H1 (cell line): Measurements from ENCODE around the gene CAPN7. TPM values are rescaled to one million over a fixed set of nuclear protein-coding genes. Genes with fewer than 3 reads are reported as not detected.

ENCODE experiments used
- CTCF ChIA-PET: fragments of 300-600 bp; sonication (Branson Sonifier 250); formaldehyde crosslinking; loops from one replicate; lab custom pipeline; 2021; ENCODE audit not compliant: partially characterized antibody; lab: Charles Lee
- POLR2A ChIA-PET: fragments of 300-600 bp; sonication (Branson Sonifier 250); formaldehyde crosslinking; loops from one replicate; lab custom pipeline; 2021; ENCODE audit warnings: inconsistent platforms; ENCODE audit not compliant: partially characterized antibody; lab: Charles Lee
- DNase-seq, 2 experiments: peaks; one replicate each; pipeline versions ENCODE4 v3.0.0 to v3.0.0-alpha.2; 2010 to 2022; ENCODE audit warnings: low spot score in 2 of 2, low read depth in 1 of 2, mixed read lengths in 1 of 2
- FAIRE-seq: peaks from 2 replicates; lab custom pipeline; 2011; peaks lifted over from hg19 to GRCh38; lab: Jason Lieb, UNC
- H2AFZ ChIP-seq: 2 replicates; pipeline ENCODE4 v1.8.1; 2012; ENCODE audit warnings: low read length, inconsistent platforms
- H2AK5ac ChIP-seq: 2 replicates; pipeline ENCODE4 v1.6.1; 2013; ENCODE audit warnings: low read depth, low read length
- H2BK120ac ChIP-seq: replicated peaks from 2 replicates; pipeline ENCODE3; 2013; ENCODE audit warnings: low read depth, low read length, inconsistent platforms
- H2BK12ac ChIP-seq: 2 replicates; pipeline ENCODE4 v1.6.1; 2013; ENCODE audit warnings: low read depth, low read length
- H2BK15ac ChIP-seq: 2 replicates; pipeline ENCODE4 v1.6.1; 2013; ENCODE audit warnings: low read length
- H2BK20ac ChIP-seq: 2 replicates; pipeline ENCODE4 v1.6.1; 2013; ENCODE audit warnings: low read length
- H2BK5ac ChIP-seq: 2 replicates; pipeline ENCODE4 v1.6.1; 2013; ENCODE audit warnings: low read depth, low read length
- H3K14ac ChIP-seq: 2 replicates; pipeline ENCODE4 v1.6.1; 2013; ENCODE audit warnings: inconsistent platforms; ENCODE audit not compliant: insufficient read length
- H3K18ac ChIP-seq: 2 replicates; pipeline ENCODE4 v1.6.1; 2013; ENCODE audit warnings: low read length; ENCODE audit errors: extremely low read depth
- H3K23ac ChIP-seq: 2 replicates; pipeline ENCODE4 v1.6.1; 2013; ENCODE audit warnings: inconsistent platforms; ENCODE audit not compliant: insufficient read length
- H3K23me2 ChIP-seq: 2 replicates; pipeline ENCODE4 v1.6.1; 2013; ENCODE audit warnings: low read depth, low read length
- H3K27ac ChIP-seq: 2 replicates; pipeline ENCODE4 v1.6.1; 2011; ENCODE audit warnings: low read depth, low read length, inconsistent platforms
- H3K27me3 ChIP-seq, 4 experiments: replicated peaks in 1 of 4; 1 replicate in 1 of 4; 2 replicates in 3 of 4; pipeline versions ENCODE4 v1.6.1 to v1.8.1; 2011 to 2013; ENCODE audit warnings: low read length in 3 of 4, mild to moderate bottlenecking in 3 of 4, inconsistent platforms in 2 of 4, mixed read lengths in 2 of 4, moderate library complexity in 1 of 4; ENCODE audit not compliant: control insufficient read depth in 3 of 4, insufficient read depth in 3 of 4; ENCODE audit errors: extremely low read depth in 1 of 4
- H3K36me3 ChIP-seq, 4 experiments: 2 replicates each; pipeline versions ENCODE4 v1.6.1 to v1.8.1; 2011 to 2013; ENCODE audit warnings: mild to moderate bottlenecking in 4 of 4, low read length in 3 of 4, moderate library complexity in 2 of 4, control low read depth in 1 of 4, inconsistent platforms in 1 of 4; ENCODE audit not compliant: insufficient read depth in 4 of 4, control insufficient read depth in 2 of 4
- H3K4ac ChIP-seq: replicated peaks from 2 replicates; pipeline ENCODE3; 2013; ENCODE audit warnings: low read length, low read depth, mixed read lengths, inconsistent platforms; ENCODE audit not compliant: insufficient read length
- H3K4me1 ChIP-seq, 4 experiments: replicated peaks in 1 of 4; 1 replicate in 1 of 4; 2 replicates in 3 of 4; pipeline versions ENCODE4 v1.6.1 to v1.8.1; 2011 to 2013; ENCODE audit warnings: low read length in 3 of 4, inconsistent platforms in 2 of 4, mixed read lengths in 1 of 4; ENCODE audit not compliant: insufficient read depth in 4 of 4, control insufficient read depth in 3 of 4
- H3K4me2 ChIP-seq, 2 experiments: 2 replicates each; pipeline versions ENCODE4 v1.6.1 to v1.8.1; 2011 to 2013; ENCODE audit warnings: low read depth in 2 of 2, low read length in 2 of 2, control low read depth in 1 of 2, inconsistent platforms in 1 of 2, mild to moderate bottlenecking in 1 of 2; ENCODE audit not compliant: insufficient read depth in 1 of 2
- H3K4me3 ChIP-seq, 4 experiments: fragments of 200-600, 300-600 bp in 1 of 4; sonication (generic), shearing (Covaris generic), sonication (Bioruptor Twin) in 1 of 4; 2 replicates each; pipeline versions ENCODE4 v1.5.1 to v1.8.1; 2011 to 2016; ENCODE audit warnings: low read length in 4 of 4, low read depth in 3 of 4, control low read depth in 2 of 4, inconsistent platforms in 2 of 4, mild to moderate bottlenecking in 2 of 4, mixed read lengths in 1 of 4, moderate library complexity in 1 of 4; ENCODE audit not compliant: insufficient read depth in 2 of 4; ENCODE audit errors: extremely low read depth in 1 of 4
- H3K56ac ChIP-seq: replicated peaks from 2 replicates; pipeline ENCODE3; 2013; ENCODE audit warnings: low read depth, mild to moderate bottlenecking, mixed read lengths, low read length, inconsistent platforms; ENCODE audit not compliant: insufficient read length
- H3K79me1 ChIP-seq: 2 replicates; pipeline ENCODE4 v1.6.1; 2013; ENCODE audit warnings: low read depth, low read length, control low read depth
- H3K79me2 ChIP-seq, 2 experiments: 2 replicates each; pipeline versions ENCODE4 v1.6.1 to v1.8.1; 2012 to 2013; ENCODE audit warnings: low read length in 2 of 2, mild to moderate bottlenecking in 2 of 2, inconsistent platforms in 1 of 2; ENCODE audit not compliant: insufficient read depth in 2 of 2, control insufficient read depth in 1 of 2
- H3K9ac ChIP-seq, 4 experiments: replicated peaks in 1 of 4; 1 replicate in 1 of 4; 2 replicates in 3 of 4; pipeline versions ENCODE4 v1.6.1 to v1.8.1; 2011 to 2013; ENCODE audit warnings: low read depth in 3 of 4, low read length in 3 of 4, control low read depth in 2 of 4, mild to moderate bottlenecking in 2 of 4, moderate library complexity in 2 of 4, inconsistent platforms in 1 of 4; ENCODE audit errors: extremely low read depth in 1 of 4
- H3K9me3 ChIP-seq, 2 experiments: 2 replicates each; pipeline versions ENCODE4 v1.6.1 to v1.8.1; 2012 to 2013; ENCODE audit warnings: mild to moderate bottlenecking in 2 of 2, moderate library complexity in 2 of 2, control low read depth in 1 of 2, inconsistent platforms in 1 of 2, low read depth in 1 of 2, low read length in 1 of 2, mixed read lengths in 1 of 2; ENCODE audit not compliant: insufficient read depth in 2 of 2
- H4K20me1 ChIP-seq, 2 experiments: replicated peaks in 1 of 2; 2 replicates each; pipeline versions ENCODE3 to v1.8.1; 2011 to 2013; ENCODE audit warnings: inconsistent platforms in 2 of 2, low read length in 2 of 2, mild to moderate bottlenecking in 1 of 2; ENCODE audit not compliant: insufficient read depth in 2 of 2, control insufficient read depth in 1 of 2
- H4K5ac ChIP-seq: 2 replicates; pipeline ENCODE4 v1.6.1; 2013; ENCODE audit warnings: low read length, low read depth, mixed read lengths, inconsistent platforms; ENCODE audit not compliant: insufficient read length
- H4K8ac ChIP-seq: 2 replicates; pipeline ENCODE4 v1.8.0; 2013; ENCODE audit warnings: mild to moderate bottlenecking, moderate library complexity, low read length, inconsistent platforms; ENCODE audit not compliant: insufficient read depth; ENCODE audit errors: extremely low read depth
- H4K91ac ChIP-seq: replicated peaks from 2 replicates; pipeline ENCODE3; 2013; ENCODE audit warnings: low read length, mixed read lengths, inconsistent platforms; ENCODE audit not compliant: insufficient read length
- HDAC6 ChIP-seq: IDR thresholded peaks from one replicate; pipeline ENCODE4 v1.7.1; 2012; ENCODE audit warnings: low read depth, mild to moderate bottlenecking, inconsistent platforms, low read length, moderate library complexity
- SAP30 ChIP-seq: fragments of 300-600 bp; sonication (generic); IDR thresholded peaks from 2 replicates; pipeline ENCODE4 v1.7.1; 2012; ENCODE audit warnings: low read length, moderate library complexity, mild to moderate bottlenecking, inconsistent platforms; ENCODE audit not compliant: insufficient read depth, insufficient replicate concordance
- polyA plus RNA-seq, 7 experiments: library from polyadenylated mRNA; depleted of rRNA in 3 of 7; stranded (reverse) in 5 of 7; unstranded in 2 of 7; fragments of >200 nt in 5 of 7; fragments of 200-250 nt in 2 of 7; gene quantifications; 1 replicate in 5 of 7; 2 replicates in 1 of 7; 4 replicates in 1 of 7; pipeline versions ENCODE4 v1.2.1 to v1.2.3, GENCODE V29; 2011 to 2013; ENCODE audit warnings: missing spikeins in 2 of 7, mixed read lengths in 2 of 7
- total RNA-seq: library from RNA; stranded (reverse); fragmentation: NEBNext Ultra II Directional; extraction: Animal tissue kit (Norgen Biotek cat#: 25700); gene quantifications from 2 replicates; pipeline ENCODE4 v1.2.1, GENCODE V29; 2021
- TF ChIP-seq, protein P1 (sequence below): IDR thresholded peaks from 2 replicates; pipeline ENCODE4 v1.6.1; 2012; ENCODE audit warnings: inconsistent platforms
- TF ChIP-seq, protein P2 (sequence below): IDR thresholded peaks from 2 replicates; pipeline ENCODE4 v1.6.1; 2011; ENCODE audit warnings: low read depth, mild to moderate bottlenecking, low read length; ENCODE audit not compliant: insufficient read depth

Gene CAPN7
- total and polyA plus RNA-seq, 2 of the 8 experiments (the other 6 are each of a cell fraction or from before 2014, with no cell fraction given): 5.3 to 13.2 TPM

DNA sequence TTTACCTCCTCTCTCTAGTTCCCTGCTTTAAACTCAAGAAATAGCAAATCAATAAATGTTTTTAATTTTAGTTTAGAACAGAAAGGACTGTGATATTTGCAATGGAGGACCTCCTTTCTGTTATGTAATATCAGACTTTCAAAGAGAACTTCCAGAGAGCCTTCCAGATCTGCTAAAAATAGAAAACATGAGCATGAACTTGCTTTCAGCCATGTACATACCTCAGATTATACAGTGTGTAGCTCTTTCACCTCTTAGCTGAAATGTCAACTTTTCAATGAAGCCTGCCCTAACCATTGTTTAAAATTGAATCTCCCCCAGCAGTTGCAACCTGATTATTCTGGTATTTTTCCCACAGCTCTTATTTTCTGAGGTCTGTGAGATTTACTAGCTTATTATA lies 12.6 kb downstream of the CAPN7 start:
- H2BK20ac ChIP-seq: no peak overlapping the region
- no peak overlapping the region for H2BK12ac ChIP-seq
- no peaks in the 10 kb centered on the region for H3K27me3 ChIP-seq
- H4K5ac ChIP-seq: no peak overlapping the region
- no peak overlapping the region for H3K4ac ChIP-seq
- no peak overlapping the region for H2AK5ac ChIP-seq
- peaks cover 0 to 2% of the 10 kb centered on the region in 2 experiments for H4K20me1 ChIP-seq
- no peak for DNase-seq
- no peak for TF ChIP-seq SAP30
- TF ChIP-seq, protein P1, sequence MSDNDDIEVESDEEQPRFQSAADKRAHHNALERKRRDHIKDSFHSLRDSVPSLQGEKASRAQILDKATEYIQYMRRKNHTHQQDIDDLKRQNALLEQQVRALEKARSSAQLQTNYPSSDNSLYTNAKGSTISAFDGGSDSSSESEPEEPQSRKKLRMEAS: no peak
- TF ChIP-seq HDAC6: no peak
- TF ChIP-seq, protein P2, sequence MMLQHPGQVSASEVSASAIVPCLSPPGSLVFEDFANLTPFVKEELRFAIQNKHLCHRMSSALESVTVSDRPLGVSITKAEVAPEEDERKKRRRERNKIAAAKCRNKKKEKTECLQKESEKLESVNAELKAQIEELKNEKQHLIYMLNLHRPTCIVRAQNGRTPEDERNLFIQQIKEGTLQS: no peak
- H4K91ac ChIP-seq: no peak overlapping the region
- no peak overlapping the region for H3K56ac ChIP-seq
- H2BK15ac ChIP-seq: no peak overlapping the region
- ChIA-PET POLR2A (no interaction called here), CTCF (no interaction called here)
- no peaks in the 10 kb centered on the region for H3K4me1 ChIP-seq
- H2BK5ac ChIP-seq: no peak overlapping the region
- no peak overlapping the region for H2AFZ ChIP-seq
- no peak overlapping the region for H2BK120ac ChIP-seq
- no peak overlapping the region for H3K4me2 ChIP-seq
- no peak overlapping the region for H3K27ac ChIP-seq
- H3K18ac ChIP-seq: no peak overlapping the region
- H3K14ac ChIP-seq: no peak overlapping the region
- H3K23me2 ChIP-seq: no peaks in the 10 kb centered on the region
- FAIRE-seq: no peak
- no peaks in the 10 kb centered on the region for H3K79me2 ChIP-seq
- peaks cover 4 to 27% (median 12%) of the 10 kb centered on the region in 4 experiments for H3K36me3 ChIP-seq
- H3K9ac ChIP-seq: no peak overlapping the region
- no peak overlapping the region for H3K4me3 ChIP-seq
- H3K23ac ChIP-seq: no peak overlapping the region
- H3K79me1 ChIP-seq: no peaks in the 10 kb centered on the region
- H3K9me3 ChIP-seq: no peaks in the 10 kb centered on the region
- no peak overlapping the region for H4K8ac ChIP-seq
